GM21367 (cell line): ENCODE data around the gene IGF2BP3.

ENCODE experiments used
- ATAC-seq: cut with Tn5 transposase; IDR thresholded peaks from one replicate; pipeline ENCODE4 v1.9.1; 2021; ENCODE audit not compliant: unreplicated experiment

Gene IGF2BP3

DNA sequence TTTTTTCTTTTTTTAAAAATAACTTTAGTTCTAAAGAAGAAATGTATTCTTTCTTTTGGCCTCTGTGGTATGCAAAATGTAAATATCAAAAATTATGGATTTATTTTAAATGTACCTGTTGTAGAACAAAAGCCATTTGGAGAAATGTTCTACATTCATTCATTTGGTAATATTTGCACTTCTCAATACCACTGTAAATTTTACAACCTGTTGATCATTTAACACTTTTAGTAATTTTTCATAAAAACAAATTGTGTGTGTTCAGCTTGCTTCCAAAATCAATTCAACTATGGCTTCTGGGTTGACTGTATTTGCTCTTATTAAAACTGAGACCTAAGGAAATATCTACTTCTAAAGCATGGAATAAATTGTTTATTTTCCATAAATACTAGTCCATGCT is 2.3 kb upstream of the IGF2BP3 start:
- no peak for ATAC-seq

DNA sequence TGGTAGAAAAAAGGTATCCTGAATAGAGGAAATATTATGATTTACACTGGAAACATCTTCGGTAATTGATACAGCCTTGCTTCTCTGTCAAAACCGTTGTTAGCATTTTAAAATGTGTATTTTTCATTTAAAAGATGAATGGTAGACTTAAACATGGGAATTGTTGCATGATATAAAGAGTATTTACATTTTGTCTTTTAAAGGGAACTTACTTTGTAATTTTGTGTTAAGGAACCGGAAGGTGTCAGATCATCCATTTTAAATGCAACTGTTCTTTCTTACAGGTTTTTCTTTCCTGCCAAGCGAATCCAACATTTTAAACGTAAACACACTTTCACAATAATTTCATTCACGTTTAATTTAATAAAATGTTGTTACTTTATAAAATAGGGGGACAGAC is 1.8 kb upstream of the IGF2BP3 start:
- ATAC-seq: no peak

DNA sequence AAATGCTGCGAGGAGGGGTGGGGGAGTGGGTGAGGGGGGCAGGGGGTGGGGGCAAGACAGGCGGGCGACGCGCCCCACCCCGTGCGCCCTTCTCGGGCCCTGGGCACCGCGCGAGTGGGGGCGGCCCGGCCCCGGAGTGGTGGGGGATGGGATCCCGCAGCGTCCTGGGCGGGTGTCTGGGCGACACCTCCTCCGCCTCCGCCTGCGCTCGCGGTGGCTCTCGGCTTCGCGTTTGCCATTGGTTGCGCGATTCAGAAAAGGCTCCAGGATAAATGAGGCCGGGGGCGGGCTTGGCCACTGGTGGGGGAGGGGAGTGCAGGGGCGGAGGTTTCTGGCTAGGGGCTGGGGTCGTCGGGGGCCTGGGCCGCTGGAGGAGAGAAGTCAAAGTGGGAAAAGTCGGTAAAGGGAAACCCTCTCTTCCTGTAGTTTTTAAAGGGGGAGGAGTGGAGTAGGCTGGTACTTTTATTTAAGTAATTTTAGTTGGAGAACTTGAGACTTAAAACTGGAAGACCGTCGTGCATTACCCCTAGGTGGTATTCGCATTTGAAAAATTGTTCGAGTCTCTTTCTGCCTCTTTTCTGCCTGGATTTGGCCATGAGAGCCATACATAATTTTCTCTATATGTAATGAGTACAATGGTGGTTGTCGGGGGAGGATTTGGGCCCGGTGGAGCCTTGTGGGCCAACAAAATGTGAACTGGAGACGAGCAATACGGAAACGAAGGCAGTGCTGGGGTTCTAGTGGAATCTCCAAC is 992 bp upstream of the IGF2BP3 start:
- ATAC-seq: no peak

DNA sequence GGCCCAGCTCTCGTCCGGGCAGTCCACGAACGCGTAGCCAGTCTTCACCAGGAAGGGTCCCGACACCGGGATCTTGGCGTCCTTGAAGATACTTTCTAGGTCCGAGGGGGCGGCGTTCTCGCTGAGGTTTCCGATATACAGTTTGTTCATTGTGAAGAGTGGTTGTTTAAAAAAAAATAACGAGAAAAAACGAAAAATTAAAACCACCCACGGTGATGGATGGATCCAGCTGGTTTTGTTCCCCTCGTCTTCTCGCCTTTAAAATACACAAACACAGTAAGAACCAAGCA is 385 bp downstream of the IGF2BP3 start:
- no peak for ATAC-seq

DNA sequence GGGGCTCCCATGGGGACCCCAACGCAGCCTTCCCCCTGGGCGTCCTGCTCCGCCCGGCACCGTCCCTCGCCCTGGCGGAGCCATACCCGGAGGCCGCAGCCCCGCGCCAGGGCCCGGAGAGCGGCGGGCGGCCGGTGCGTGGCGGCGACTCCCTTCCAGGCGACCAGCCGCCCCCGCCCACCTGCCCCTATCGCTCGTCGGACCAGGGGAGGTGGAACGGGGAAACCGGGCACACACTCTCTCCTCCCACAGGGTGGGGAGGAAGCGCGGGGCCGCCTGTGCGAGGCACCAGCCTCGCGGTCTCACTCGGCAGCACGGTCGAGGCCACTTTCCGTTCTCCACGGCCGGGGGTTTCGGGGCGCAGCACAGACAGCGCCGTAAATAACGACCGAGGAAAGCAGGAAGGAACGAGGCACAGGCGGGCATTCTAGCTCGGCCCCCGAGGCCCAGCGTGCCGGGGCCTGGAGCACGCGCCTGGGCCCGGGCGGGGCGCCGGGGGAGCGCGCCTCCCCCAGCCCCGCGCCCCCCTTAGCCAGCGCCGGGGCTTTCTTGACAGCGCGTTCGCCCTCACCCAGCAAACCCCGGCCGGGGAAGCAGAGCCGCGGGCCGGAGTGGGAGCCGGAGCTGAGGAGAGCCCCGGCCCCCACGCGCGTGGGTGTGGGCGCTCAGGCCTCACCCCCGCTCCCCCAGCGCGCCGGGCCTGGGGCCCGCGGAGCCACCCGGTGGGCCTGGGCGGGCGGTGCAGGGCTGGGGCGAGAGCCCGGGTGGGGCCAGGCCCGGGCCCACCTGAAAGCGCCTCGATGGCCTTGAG is 936 bp downstream of the IGF2BP3 start:
- no peak for ATAC-seq

DNA sequence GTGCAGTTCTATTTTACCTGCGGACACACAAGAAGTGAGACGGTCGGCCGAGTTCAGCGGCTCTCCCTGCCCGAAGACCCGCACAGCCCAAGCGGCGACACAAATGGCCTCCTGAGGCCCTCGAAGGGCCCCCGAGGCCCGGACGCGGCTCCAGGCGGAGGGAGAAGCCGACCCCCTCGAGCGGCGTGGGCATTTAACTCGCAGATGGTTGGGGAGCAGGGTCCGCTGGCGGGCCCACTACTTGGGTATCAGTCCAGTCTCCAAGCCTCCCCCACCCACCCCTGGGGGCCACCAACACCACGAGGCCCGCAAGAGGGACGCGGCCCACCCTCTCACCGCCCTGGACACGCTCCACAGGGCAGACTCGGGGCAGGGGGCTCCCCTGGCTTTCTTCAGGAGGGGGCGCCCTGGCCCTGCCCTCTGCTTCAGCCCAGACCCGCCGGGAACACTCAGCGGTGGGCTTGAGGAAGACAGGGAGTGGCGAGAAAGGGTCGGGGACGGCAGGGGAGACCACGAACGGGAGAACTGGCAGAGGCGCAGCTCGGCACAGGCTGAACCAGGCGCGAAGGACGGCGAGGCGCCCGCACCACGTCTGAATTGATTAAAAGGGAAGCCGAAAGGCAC is 1.7 kb downstream of the IGF2BP3 start:
- no peak for ATAC-seq

DNA sequence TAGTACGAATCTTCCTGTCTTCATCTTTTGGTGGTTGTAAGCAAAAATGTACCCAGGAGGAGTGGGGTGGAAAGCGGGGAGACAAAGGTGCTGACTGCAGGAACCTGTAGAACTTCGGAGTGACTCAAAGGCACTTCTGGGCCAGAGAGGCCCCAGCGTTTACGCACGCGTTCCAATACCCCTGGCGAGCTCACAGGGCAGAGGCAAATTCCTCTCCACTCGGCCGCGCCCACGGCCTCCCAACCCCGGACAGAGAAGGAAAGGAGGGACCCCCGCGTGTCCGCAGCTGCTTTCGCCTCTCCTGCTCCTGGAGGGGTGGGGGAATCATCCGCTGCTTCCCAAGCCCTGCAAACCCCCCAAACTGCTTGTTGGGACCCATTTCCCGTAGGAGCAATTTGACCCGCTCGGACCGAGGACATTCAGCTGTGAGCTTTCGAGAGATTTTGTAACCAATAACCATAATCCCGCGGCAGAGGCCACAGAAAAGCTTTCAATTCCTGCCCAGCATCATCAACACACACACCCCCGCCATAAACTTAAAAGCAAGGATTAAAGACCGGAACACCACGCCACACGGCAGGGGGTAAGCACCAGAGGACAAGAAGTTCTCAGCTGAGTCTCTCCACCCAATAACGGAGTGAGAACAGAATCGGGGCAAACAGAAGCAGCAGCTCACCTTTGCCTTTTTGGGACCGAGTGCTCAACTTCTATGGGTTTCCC is 2.3 kb downstream of the IGF2BP3 start:
- no peak for ATAC-seq

DNA sequence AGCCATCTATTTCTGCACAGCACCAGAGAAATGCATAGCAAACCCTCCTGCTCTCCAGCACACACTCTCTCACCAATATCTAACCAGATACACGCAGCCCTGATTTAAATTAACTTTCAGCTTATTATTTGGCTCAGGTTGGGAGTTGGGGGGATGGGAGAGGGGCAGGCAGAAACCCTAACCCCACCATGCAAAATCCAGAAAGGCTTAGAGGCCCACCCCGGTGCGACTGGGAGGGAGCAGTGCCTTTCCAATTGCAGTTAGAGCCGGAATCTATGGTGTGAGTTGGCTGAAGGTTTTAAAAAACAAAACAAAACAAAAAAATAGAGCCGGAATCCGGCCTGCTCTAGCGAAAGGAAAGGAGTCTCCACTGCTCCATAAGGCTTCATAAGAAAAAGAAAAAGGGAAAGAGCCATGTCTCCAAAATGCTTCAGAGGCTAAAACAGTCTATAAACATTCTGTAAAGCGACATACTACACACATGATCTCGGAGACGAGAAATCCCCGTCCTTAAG is 2.9 kb downstream of the IGF2BP3 start:
- no peak for ATAC-seq

DNA sequence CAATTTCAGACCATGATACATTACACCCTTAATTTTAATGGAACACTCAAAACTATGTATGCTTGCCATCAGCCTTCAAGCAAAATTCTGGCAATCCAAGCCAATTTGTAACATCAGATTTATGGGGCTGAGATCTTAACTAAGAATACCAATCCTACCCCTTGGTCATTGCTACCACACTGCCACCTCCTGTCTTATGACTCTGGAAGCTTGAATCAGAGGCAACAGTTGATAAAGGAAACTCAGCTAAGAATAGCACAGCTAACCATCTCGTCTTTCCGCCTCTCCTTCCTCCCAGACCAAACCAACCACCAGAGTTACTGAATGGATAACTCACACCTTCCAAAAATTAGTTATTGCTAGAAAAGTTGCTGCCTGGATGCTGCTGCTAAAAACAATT is 7.4 kb downstream of the IGF2BP3 start:
- ATAC-seq: no peak

DNA sequence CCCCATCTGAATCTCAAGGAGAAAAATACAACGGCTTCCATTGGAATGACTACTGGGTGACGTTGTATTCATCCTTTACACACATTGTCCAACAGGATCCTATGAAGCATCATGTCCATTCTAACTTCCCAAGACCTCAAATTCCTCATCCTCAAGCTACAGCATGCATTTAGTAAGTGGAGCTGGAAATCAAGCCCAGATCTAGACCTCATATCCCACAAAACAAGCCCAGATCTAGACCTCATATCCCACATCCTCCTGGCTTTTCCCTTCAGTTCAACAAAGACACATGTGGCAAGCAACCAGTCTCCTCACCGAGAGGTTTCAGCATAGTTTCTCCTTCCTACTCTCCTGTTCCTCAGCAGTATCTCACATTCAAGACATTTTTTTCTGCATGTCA is 12.2 kb downstream of the IGF2BP3 start:
- no peak for ATAC-seq

DNA sequence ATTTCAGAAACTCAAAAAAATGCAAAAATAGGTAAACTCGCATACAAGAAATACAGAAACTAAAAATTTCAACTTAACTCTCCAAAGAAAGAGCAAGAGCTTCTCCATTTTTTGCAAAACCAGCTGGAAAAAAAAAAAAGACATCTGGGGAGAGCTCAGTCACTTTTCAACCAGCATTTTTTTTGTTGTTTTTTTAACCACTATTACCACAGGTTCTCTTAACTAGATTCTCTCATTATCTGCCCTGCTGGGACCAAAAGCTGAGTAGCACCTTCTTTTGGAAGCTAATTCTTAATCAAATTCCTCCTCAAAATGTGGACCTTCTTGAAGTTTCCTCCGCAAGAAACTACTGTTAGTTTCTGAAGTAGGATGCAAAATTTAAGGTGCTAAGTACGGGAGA is 14.2 kb downstream of the IGF2BP3 start:
- no peak for ATAC-seq

DNA sequence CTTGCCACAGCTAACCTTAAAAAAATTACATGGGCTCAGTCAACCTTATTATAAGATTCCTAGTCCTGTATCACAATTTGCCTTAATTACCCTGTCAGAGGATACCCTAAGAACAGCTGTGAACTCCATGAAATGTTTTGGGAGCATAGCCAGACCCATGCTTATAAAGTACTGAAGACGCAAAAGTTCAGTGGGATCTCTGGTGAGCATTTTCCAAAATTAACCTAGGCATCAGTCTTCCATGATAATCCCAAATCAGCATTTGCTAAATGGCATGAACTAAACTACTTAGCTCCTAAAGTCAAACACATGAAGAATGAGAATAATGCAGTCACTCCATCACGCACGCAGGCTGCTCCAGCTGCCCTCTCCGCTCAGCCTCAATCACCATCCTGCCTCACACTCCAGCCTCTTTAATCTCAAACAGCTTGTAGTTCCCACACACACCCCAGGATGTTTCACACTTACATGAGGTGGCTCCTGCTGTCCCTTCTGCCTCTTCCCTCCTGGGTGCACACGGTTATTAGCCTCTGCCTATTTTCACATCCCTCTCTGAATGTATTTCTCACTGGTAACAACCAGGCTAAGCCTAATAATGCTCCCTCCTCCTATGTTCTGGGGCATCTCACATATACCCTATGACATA is 15.3 kb downstream of the IGF2BP3 start:
- no peak for ATAC-seq

DNA sequence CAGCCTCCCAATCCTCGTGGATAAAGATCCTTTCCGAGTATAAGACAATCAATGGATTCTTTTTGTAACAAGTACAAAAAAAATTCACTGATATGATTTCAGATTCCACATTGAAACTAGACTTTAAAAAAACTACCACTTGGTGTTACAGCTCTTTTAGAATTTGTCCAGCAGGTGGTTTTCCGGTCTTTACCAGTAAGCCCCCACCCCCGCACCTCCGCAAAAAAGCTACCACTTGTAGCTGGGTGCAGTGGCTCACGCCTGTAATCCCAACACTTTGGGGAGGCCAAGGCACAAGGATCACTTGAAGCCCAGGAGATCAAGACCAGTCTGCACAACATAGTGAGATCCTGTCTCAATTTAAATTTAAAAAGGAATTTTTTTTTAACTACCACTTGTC is 19.8 kb downstream of the IGF2BP3 start:
- no peak for ATAC-seq

DNA sequence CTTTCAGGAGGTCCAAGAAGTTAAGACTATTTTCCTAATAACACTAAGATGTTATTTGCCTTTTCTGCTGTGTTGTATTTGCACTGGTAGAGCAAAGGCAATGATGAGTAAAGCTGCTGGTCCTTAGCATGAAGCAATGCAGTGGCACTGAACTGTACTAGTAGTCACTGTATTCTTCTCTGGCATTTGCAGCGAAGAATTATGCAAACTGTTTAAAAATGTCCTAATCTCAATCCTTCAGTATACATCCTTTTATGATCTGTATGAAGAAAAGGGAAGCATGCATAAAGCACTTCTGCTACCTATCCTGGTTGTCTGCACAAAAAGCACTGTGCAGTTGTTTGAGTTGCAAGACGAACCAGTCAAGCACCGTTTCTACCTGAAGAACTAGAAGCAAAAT is 20.4 kb downstream of the IGF2BP3 start:
- ATAC-seq: no peak

DNA sequence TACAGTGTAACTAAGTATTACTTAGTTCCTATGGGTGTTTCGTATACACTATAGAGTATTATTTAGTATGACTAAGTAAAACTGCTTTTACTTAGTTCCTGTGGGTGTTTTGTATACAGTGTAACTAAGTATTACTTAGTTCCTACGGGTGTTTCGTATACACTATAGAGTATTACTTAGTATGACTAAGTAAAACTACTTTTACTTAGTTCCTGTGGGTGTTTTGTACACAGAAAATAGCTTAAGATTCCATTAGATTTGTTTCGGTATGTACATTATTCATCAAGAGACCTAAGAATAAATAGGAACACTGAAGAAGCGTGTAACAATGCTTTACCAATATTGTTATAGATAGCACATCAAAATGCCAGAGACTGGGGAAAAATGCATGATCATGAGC is 25.0 kb downstream of the IGF2BP3 start:
- no peak for ATAC-seq

DNA sequence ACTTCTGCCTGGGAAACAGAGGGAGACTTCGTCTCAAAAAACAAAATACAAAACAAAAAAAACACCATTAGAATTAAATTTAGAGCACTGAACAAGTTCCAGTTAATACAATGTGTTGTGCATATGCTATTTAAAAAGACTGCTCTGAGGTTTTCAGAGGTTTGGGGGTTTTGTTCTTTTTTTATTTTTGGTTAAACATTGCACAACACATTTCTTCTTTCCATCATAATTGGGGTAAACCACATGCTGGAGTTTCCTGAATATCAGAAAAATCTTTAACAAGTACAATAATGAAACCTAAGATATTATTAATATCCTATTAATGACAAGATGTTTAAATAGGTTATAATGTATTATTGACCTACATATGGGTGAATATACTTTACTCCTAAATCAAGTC is 26.3 kb downstream of the IGF2BP3 start:
- no peak for ATAC-seq

DNA sequence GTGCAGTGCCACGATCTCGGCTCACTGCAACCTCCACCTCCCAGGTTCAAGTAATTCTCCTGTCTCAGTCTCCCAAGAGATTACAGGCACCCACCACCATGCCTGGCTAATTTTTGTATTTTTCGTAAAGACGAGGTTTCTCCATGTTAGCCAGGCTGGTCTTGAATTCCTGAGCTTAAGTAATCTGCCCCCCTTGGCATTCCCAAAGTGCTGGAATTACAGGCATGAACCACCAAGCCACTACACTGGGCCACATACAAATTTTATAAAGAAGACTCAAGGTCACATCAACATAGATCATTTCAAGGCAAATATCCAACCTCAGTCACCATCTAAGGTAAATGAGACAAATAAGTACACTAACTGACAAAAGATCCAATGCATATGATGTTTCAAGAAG is 32.1 kb downstream of the IGF2BP3 start:
- ATAC-seq: no peak

DNA sequence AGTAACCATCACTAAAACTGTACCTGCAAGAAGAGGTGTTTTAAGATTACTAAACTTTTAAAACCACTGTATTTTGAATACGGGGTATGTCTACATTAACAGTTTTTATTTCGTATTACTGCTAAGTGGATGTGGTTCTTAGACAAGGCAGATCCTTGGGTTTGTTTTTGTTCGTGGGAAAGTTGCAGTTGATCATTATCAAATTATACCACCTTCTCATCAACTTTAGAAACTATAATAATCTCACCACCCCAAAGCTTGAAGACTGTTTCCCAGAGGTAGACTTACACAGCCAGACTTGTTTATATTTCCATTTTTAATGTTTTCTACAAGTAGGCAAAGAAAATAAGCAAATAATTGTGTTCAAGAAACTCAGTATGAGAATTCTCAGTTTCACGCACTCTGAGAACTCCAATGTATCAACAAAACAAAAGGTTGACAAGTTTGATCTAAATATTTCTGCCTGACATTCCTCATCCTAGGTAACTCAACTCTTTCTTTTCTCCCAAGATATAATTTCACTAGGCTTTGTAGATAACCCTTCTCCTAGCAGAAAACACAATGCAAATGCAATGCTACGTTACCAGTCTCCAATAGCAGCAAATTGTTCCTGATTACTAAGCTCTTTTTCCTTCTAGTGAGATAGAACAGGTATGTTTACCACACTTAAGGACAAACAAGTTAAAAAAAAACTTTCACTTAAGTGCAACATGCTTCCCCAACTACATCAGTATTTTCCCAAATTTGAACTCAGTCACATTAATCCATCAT is 36.0 kb downstream of the IGF2BP3 start:
- no peak for ATAC-seq

DNA sequence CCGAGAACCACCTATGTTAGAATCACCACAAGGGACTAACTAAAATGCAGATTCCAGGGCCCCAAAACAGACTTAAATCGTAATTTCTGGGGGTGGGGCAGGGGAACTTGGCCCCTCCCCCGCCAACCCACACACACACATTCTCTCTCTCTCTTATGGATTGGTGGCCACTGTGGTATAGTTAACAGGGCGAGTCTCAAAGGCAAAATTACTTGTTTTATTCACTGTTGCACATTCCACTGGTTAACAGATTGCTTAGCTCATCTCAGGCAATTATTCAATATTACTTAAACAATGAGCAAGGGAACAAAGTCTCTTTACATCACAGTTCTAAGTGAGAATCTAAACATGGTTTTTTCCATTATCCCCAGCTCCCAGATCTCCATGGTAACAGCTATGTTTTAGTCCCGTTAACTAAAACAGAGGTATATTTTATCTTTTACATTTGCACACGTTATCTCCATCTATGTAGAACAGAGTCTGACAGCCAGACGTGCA is 38.5 kb downstream of the IGF2BP3 start:
- no peak for ATAC-seq

DNA sequence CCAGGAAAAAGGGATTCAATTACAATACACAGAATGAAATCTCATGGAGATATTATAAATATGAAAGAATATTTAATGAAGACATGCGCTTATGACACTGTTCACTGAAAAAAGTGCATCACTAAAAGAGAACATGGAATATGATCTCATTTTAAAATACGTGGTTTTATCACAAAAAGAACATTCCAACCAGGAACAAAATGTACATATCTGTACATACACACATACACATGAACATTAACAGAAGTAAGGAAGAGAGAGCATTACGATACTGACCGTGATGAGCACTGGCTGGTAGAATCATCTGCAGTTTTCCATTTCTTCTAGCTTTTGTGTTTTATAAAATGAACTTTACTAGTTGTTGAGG is 39.4 kb downstream of the IGF2BP3 start:
- no peak for ATAC-seq
